ENCODE results near the gene HYAL3. TPM values are rescaled to one million over a fixed set of nuclear protein-coding genes. Genes with fewer than 3 reads are reported as not detected.

The HYAL3 gene
- polyA plus RNA-seq, 1 donor from 2014 or later, result 9.1 TPM

GRCh38 chr3:50243543-50243895 lies 55.7 kb downstream of the HYAL3 start:
- no peaks in the 10 kb centered on the region for H4K20me1 ChIP-seq (ENCODE audit: insufficient read depth)
- no peak overlapping the region for H3K4me3 ChIP-seq (ENCODE audit: low read length)
- no peaks in the 10 kb centered on the region for H3K9me2 ChIP-seq (ENCODE audit: insufficient read depth, low read length)
- H3K36me3 ChIP-seq (ENCODE audit: insufficient read depth, low read length), result no peaks in the 10 kb centered on the region
- H3K27me3 ChIP-seq (ENCODE audit: insufficient read depth, low read depth, low read length), result no peaks in the 10 kb centered on the region
- no peaks in the 10 kb centered on the region for H3F3A ChIP-seq (ENCODE audit: insufficient read depth, low read length, poor library complexity, severe bottlenecking)
- no peak overlapping the region for H2AFZ ChIP-seq (ENCODE audit: low read depth, low read length)
- H3K27ac ChIP-seq (ENCODE audit: low read length), result no peak overlapping the region
- no peak overlapping the region for H3K4me2 ChIP-seq (ENCODE audit: low read length)
- TF ChIP-seq EZH2 (IDR thresholded peaks at IDR 0.05; ENCODE audit: borderline replicate concordance, insufficient read depth, low read length, poor library complexity, severe bottlenecking) (no peak), MXI1 (conservative IDR thresholded peaks at IDR 0.05; ENCODE audit: poor library complexity, severe bottlenecking) (no peak)
- peaks cover 88% of the 10 kb centered on the region for H3K79me2 ChIP-seq (replicated peaks; ENCODE audit: insufficient read depth, low read length)
- H3K9me3 ChIP-seq (ENCODE audit: low read length), result no peaks in the 10 kb centered on the region
- no peak overlapping the region for H3K9ac ChIP-seq (ENCODE audit: low read length)

DNA sequence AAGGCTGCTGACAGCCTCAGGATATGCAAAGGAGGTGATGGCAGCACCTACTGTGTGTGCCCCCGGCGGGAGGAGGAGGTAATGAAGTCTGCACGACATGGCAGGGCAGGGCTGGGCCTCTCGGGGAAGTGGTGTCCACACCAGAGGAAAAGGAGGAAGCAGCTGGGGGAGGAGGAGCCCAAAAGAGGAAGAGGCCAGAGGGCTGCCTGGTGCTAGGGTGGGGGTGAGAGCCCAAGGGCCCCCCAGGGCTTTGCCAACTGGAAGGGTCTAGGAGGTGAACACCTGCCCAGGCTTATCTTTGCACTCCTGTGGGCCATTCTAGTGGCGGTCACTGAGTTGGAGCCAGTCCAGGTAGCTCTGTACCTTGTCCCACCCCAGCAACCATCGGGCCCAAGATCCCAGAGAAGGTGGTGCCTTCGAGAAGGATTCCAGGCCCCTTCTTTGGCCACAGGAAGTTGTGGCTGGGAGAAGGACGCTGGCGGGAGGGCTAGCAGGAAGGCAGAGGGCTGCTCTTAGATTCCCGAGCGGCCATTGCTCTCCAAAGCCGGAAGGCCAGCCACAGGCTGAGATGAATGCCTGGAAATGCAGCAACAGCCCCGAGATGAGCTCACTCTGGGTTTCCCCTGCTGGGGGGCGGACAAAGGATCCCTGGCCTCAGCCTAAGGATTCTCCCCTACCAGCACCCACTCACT lies 56.2 kb downstream of the HYAL3 start:
- H3K4me3 ChIP-seq (ENCODE audit: low read length), result no peak overlapping the region
- no peaks in the 10 kb centered on the region for H3K36me3 ChIP-seq (ENCODE audit: insufficient read depth, low read length)
- H3K4me2 ChIP-seq (ENCODE audit: low read length), result no peak overlapping the region
- H2AFZ ChIP-seq (ENCODE audit: low read depth, low read length), result no peak overlapping the region
- TF ChIP-seq POLR2AphosphoS5 (IDR thresholded peaks at IDR 0.05), result no peak
- no peak overlapping the region for H3K27ac ChIP-seq (ENCODE audit: low read length)
- peaks cover 88% of the 10 kb centered on the region for H3K79me2 ChIP-seq (replicated peaks; ENCODE audit: insufficient read depth, low read length)
- H4K20me1 ChIP-seq (ENCODE audit: insufficient read depth), result no peaks in the 10 kb centered on the region
- no peaks in the 10 kb centered on the region for H3F3A ChIP-seq (ENCODE audit: insufficient read depth, low read length, poor library complexity, severe bottlenecking)
- no peaks in the 10 kb centered on the region for H3K9me2 ChIP-seq (ENCODE audit: insufficient read depth, low read length)
- no peak overlapping the region for H3K9ac ChIP-seq (ENCODE audit: low read length)
- H3K27me3 ChIP-seq (ENCODE audit: insufficient read depth, low read depth, low read length), result no peaks in the 10 kb centered on the region
- H3K9me3 ChIP-seq (ENCODE audit: low read length), result no peaks in the 10 kb centered on the region

Other genes with a start within 250 kb of the HYAL3 start
- gene RBM5, start 210.5 kb downstream of the HYAL3 start, polyA plus RNA-seq, result 632 and 695 TPM in 2 replicates
- gene SEMA3F, start 144.1 kb downstream of the HYAL3 start, polyA plus RNA-seq, result 17.0 and 20.4 TPM in 2 replicates
- not detected in 2 replicates for gene GNAT1, start 107.8 kb downstream of the HYAL3 start, polyA plus RNA-seq
- 0.66 TPM in 1 of 2 replicates, not detected in the other for gene SLC38A3, start 94.1 kb downstream of the HYAL3 start, polyA plus RNA-seq
- 81.6 and 101 TPM in 2 replicates for gene GNAI2, start 63.2 kb downstream of the HYAL3 start, polyA plus RNA-seq
- gene SEMA3B, start 30.3 kb downstream of the HYAL3 start, polyA plus RNA-seq, result 7.8 and 9.6 TPM in 2 replicates
- gene LSMEM2, start 20.3 kb downstream of the HYAL3 start, polyA plus RNA-seq, result not detected in 2 replicates
- gene IFRD2, start 7.0 kb downstream of the HYAL3 start, polyA plus RNA-seq, result 41.8 and 76.4 TPM in 2 replicates
- 4.6 and 5.3 TPM in 2 replicates for gene NAA80, start within 50 bp of the HYAL3 start, polyA plus RNA-seq
- gene HYAL1, start 4.2 kb upstream of the HYAL3 start, polyA plus RNA-seq, result 2.2 and 4.7 TPM in 2 replicates
- gene HYAL2, start 23.3 kb upstream of the HYAL3 start, polyA plus RNA-seq, result 116 and 138 TPM in 2 replicates
- gene TUSC2, start 28.8 kb upstream of the HYAL3 start, polyA plus RNA-seq, result 88.8 and 106 TPM in 2 replicates
- gene RASSF1, start 41.4 kb upstream of the HYAL3 start, polyA plus RNA-seq, result 51.4 and 54.0 TPM in 2 replicates
- 5.0 and 5.2 TPM in 2 replicates for gene ZMYND10, start 46.3 kb upstream of the HYAL3 start, polyA plus RNA-seq
- 118 and 128 TPM in 2 replicates for gene NPRL2, start 51.4 kb upstream of the HYAL3 start, polyA plus RNA-seq
- gene CYB561D2, start 51.5 kb upstream of the HYAL3 start, polyA plus RNA-seq, result 21.2 and 28.9 TPM in 2 replicates
- gene TMEM115, start 60.1 kb upstream of the HYAL3 start, polyA plus RNA-seq, result 17.8 and 24.7 TPM in 2 replicates
- gene CACNA2D2, start 204.2 kb upstream of the HYAL3 start, polyA plus RNA-seq, result 7.8 and 11.4 TPM in 2 replicates